Neural crest cell (in vitro differentiated cells): ENCODE measurements around the gene MIPOL1. TPM values are rescaled to one million over a fixed set of nuclear protein-coding genes. Genes with fewer than 3 reads are reported as not detected.

Experiments
- DNase-seq: peaks from one replicate; pipeline ENCODE4 v3.0.0; 2021; ENCODE audit warnings: low read depth, mixed read lengths, low spot score
- H3K27ac Mint-ChIP-seq: one replicate; pipeline ENCODE4 v1.8.0; 2021; ENCODE audit warnings: mild to moderate bottlenecking, mixed read lengths; ENCODE audit not compliant: unreplicated experiment
- H3K27me3 Mint-ChIP-seq: 2 replicates; pipeline ENCODE4 v1.8.0; 2021; ENCODE audit warnings: low read depth, mild to moderate bottlenecking, mixed read lengths
- H3K36me3 Mint-ChIP-seq: 2 replicates; pipeline ENCODE4 v1.8.0; 2021; ENCODE audit warnings: low read depth, mild to moderate bottlenecking, mixed read lengths
- H3K4me1 Mint-ChIP-seq: 2 replicates; pipeline ENCODE4 v1.8.0; 2021; ENCODE audit warnings: mixed read lengths
- H3K4me3 Mint-ChIP-seq: one replicate; pipeline ENCODE4 v1.8.0; 2021; ENCODE audit warnings: mild to moderate bottlenecking, mixed read lengths
- H3K9me3 Mint-ChIP-seq: 2 replicates; pipeline ENCODE4 v1.8.0; 2021; ENCODE audit warnings: mixed read lengths
- total RNA-seq: library from RNA; stranded (reverse); gene quantifications from 2 replicates; pipeline ENCODE4 v1.2.1, GENCODE V29; 2021
- TF ChIP-seq, protein P1 (sequence below): fragments of 200-600 bp; sonication (generic); conservative IDR thresholded peaks from 2 replicates; pipeline ENCODE4 v1.5.0; 2021; ENCODE audit warnings: antibody characterized with exemption, mild to moderate bottlenecking

The MIPOL1 gene
- total RNA-seq, 1 donor from 2014 or later: 16.6 TPM

- no peaks in the 10 kb centered on the region for H3K27me3 Mint-ChIP-seq
- H3K4me1 Mint-ChIP-seq: no peaks in the 10 kb centered on the region
- H3K9me3 Mint-ChIP-seq: peaks cover 13% of the 10 kb centered on the region
- no peak for DNase-seq
- H3K27ac Mint-ChIP-seq: no peak overlapping the region
- H3K36me3 Mint-ChIP-seq: peaks cover 31% of the 10 kb centered on the region
- TF ChIP-seq, protein P1, sequence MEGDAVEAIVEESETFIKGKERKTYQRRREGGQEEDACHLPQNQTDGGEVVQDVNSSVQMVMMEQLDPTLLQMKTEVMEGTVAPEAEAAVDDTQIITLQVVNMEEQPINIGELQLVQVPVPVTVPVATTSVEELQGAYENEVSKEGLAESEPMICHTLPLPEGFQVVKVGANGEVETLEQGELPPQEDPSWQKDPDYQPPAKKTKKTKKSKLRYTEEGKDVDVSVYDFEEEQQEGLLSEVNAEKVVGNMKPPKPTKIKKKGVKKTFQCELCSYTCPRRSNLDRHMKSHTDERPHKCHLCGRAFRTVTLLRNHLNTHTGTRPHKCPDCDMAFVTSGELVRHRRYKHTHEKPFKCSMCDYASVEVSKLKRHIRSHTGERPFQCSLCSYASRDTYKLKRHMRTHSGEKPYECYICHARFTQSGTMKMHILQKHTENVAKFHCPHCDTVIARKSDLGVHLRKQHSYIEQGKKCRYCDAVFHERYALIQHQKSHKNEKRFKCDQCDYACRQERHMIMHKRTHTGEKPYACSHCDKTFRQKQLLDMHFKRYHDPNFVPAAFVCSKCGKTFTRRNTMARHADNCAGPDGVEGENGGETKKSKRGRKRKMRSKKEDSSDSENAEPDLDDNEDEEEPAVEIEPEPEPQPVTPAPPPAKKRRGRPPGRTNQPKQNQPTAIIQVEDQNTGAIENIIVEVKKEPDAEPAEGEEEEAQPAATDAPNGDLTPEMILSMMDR: no peak
- no peak overlapping the region for H3K4me3 Mint-ChIP-seq
Measured at GRCh38 chr14:37397941-37398215, 200.1 kb downstream of the MIPOL1 start.

DNA sequence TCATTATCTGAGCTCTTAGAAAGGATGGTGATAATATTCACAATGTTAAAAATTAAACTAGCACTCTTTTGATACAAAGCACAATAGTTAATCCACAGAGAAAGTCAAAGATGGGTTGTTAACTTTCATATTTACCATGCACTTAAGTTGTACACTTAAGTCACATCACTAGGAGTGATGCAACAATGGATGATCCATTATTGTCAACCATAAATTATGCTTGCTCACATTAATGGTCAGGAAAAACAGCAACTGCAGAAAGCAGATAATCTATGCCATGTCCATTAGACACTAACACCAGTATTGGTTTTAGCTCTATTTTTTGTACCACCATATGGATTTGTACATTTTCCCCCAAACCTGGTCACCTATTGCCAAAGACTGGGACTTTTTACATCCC lies 201.8 kb downstream of the MIPOL1 start:
- peaks cover 27% of the 10 kb centered on the region for H3K36me3 Mint-ChIP-seq
- peaks cover 7% of the 10 kb centered on the region for H3K9me3 Mint-ChIP-seq
- H3K27ac Mint-ChIP-seq: no peak overlapping the region
- H3K4me3 Mint-ChIP-seq: no peak overlapping the region
- TF ChIP-seq, protein P1: no peak
- DNase-seq: no peak
- H3K4me1 Mint-ChIP-seq: peaks cover 10% of the 10 kb centered on the region
- no peaks in the 10 kb centered on the region for H3K27me3 Mint-ChIP-seq

- Mint-ChIP-seq H3K36me3 (peaks cover 14% of the 10 kb centered on the region), H3K9me3 (peaks cover 6% of the 10 kb centered on the region), H3K27me3 (no peaks in the 10 kb centered on the region), H3K27ac (no peak overlapping the region), H3K4me1 (peaks cover 17% of the 10 kb centered on the region), H3K4me3 (no peak overlapping the region)
- no peak for DNase-seq
- TF ChIP-seq, protein P1: no peak
Measured at GRCh38 chr14:37401093-37401492, 203.4 kb downstream of the MIPOL1 start.

GRCh38 chr14:37403626-37404025 lies 205.9 kb downstream of the MIPOL1 start:
- Mint-ChIP-seq H3K36me3 (peaks cover 5% of the 10 kb centered on the region), H3K4me1 (peaks cover 17% of the 10 kb centered on the region), H3K27me3 (no peaks in the 10 kb centered on the region), H3K4me3 (no peak overlapping the region), H3K9me3 (peaks cover 4% of the 10 kb centered on the region), H3K27ac (no peak overlapping the region)
- DNase-seq: no peak
- TF ChIP-seq, protein P1: no peak

GRCh38 chr14:37406095-37406494 lies 208.4 kb downstream of the MIPOL1 start:
- no peak overlapping the region for H3K4me3 Mint-ChIP-seq
- DNase-seq: no peak
- TF ChIP-seq, protein P1: no peak
- no peaks in the 10 kb centered on the region for H3K9me3 Mint-ChIP-seq
- no peaks in the 10 kb centered on the region for H3K27me3 Mint-ChIP-seq
- no peaks in the 10 kb centered on the region for H3K36me3 Mint-ChIP-seq
- H3K27ac Mint-ChIP-seq: no peak overlapping the region
- peaks cover 17% of the 10 kb centered on the region for H3K4me1 Mint-ChIP-seq

DNA sequence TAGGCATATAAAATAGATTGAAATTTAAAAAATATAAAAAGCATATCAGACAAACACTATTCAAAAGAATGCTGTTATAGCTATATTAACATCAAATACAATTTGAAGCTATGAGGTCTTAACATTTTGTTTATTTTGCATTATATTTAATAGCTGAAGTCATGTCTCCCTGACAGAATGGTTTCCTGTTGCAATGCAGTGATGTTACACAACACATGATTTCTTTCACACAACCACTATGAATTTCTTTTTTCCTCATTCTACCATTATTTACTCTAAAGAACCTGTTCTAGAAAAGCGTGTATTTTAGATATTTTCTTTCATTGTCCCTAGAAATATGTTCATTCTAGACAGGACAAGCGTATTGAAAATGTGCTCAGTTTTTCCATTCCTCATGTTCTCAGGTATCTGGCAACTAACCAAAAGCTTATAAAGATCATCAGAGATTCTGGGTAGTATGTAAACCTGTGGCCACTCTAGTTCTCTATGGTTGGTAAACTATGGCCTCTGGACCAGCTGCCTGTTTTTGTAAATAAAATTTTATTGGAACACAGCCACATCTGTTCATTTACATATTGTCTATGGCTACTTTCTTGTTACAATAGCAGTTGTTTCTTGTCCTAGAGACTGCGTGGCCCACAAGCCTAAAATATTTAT lies 213.5 kb downstream of the MIPOL1 start:
- Mint-ChIP-seq H3K4me1 (no peaks in the 10 kb centered on the region), H3K27ac (no peak overlapping the region), H3K36me3 (no peaks in the 10 kb centered on the region), H3K27me3 (no peaks in the 10 kb centered on the region), H3K4me3 (no peak overlapping the region), H3K9me3 (peaks cover 4% of the 10 kb centered on the region)
- no peak for DNase-seq
- TF ChIP-seq, protein P1: no peak
